Testis (tissue), 3 donors: ENCODE data around the gene MANSC1. TPM values are rescaled to one million over a fixed set of nuclear protein-coding genes. Genes with fewer than 3 reads are reported as not detected.
"Not testable (repeated sequence)": the region's sequence is repeated elsewhere in the genome, so short reads cannot be mapped to it uniquely, and the experiment has no call there.

Experiments
- DNase-seq: peaks from one replicate; pipeline ENCODE4 v3.0.0-alpha.2; 2019
- H3K27ac ChIP-seq, 2 donors: fragments of 200-600 bp; sonication (generic); one replicate each; pipeline ENCODE4 v1.5.1; 2019
- H3K27me3 ChIP-seq: fragments of 200-600 bp; sonication (generic); one replicate; pipeline ENCODE4 v1.5.1; 2019
- H3K36me3 ChIP-seq: fragments of 200-600 bp; sonication (generic); one replicate; pipeline ENCODE4 v1.5.1; 2017; ENCODE audit warnings: low read depth; ENCODE audit errors: missing control alignments
- H3K4me1 ChIP-seq: fragments of 200-600 bp; sonication (generic); one replicate; pipeline ENCODE4 v1.5.1; 2019
- H3K4me3 ChIP-seq, 2 donors: fragments of 200-600 bp; sonication (generic); one replicate each; pipeline ENCODE4 v1.5.1; 2017 to 2019
- H3K9me3 ChIP-seq: fragments of 200-600 bp; sonication (generic); one replicate; pipeline ENCODE4 v1.5.1; 2017
- CTCF ChIP-seq, 3 experiments: fragments of 450-650 bp in 2 of 3; fragments of 200-600 bp in 1 of 3; sonication (generic) in 1 of 3; IDR thresholded peaks; one replicate each; pipeline ENCODE4 v1.5.1; 2016 to 2019; ENCODE audit warnings: antibody characterized with exemption in 3 of 3, mild to moderate bottlenecking in 2 of 3, moderate library complexity in 1 of 3
- POLR2A ChIP-seq: fragments of 450-650 bp; IDR thresholded peaks from one replicate; pipeline ENCODE4 v1.6.1; 2017; ENCODE audit warnings: antibody characterized with exemption, mild to moderate bottlenecking, moderate library complexity
- WGBS, 2 donors: methylation state at CpG; one replicate each; pipeline ENCODE4 v1.1.5; 2018; 5-methylcytosine and 5-hydroxymethylcytosine counted together
- intact Hi-C: fragments of 100-400 bp; cut with DNase I; formaldehyde crosslinking; loops from one replicate; pipeline ENCODE4 v1.15.1; 2023; ENCODE audit warnings: low total_unique reads
- polyA plus RNA-seq: library from polyadenylated mRNA; stranded (reverse); fragments of 350-450 nt; fragmentation: Illumina TruSeq; extraction: RNeasy Lipid Tissue Mini Kit (QIAGEN cat#74804); gene quantifications from one replicate; pipeline ENCODE4 v1.2.3, GENCODE V29; 2014; ENCODE audit warnings: low read depth, low replicate concordance; ENCODE audit not compliant: insufficient read depth
- total RNA-seq, 2 donors: library from RNA; depleted of rRNA; stranded (reverse); fragments of >200 nt; gene quantifications; one replicate each; pipeline ENCODE4 v1.2.3, GENCODE V29; 2016

The MANSC1 gene
- total and polyA plus RNA-seq, 3 donors from 2014 or later, result 24.0 to 30.3 (median 24.7) TPM

DNA sequence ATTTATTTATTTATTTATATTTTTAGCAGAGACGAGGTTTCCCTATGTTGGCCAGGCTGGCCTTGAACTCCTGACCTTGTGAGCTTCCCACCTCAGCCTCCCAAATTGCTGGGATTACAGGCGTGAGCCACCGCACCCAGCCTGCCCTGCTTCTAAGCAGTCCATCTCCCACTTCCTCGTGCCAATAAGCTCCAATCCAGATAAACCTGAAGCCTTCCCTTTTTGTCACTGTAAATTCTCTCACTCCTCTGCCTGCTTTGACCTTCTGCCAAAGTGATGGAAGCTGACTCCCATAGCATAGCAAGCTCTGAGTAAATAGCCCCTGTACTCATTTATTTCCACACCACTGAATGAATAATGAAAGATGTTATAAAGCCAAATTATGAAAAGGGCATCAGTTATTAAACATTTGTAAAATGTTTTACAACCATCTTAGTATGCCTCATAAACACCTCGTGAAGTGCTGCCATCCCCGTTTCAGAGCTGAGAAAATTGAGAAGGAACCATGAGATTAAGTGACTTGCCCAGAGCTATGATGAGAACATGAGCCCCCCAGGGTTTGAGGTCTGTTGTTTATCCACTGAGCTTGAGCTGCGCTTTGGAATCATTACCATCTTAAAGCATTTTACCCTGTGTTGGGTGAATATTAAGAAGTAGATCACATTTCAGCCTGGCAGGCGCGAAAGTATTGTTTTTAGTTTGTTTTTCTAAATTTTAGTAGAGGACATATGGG, 30.4 kb downstream of the MANSC1 start:
- no peaks in the 10 kb centered on the region for H3K36me3 ChIP-seq
- WGBS, 2 donors, result 31 to 40% methylated on average over 9 of the region's 9 CpGs
- no peak for TF ChIP-seq POLR2A
- no peak for TF ChIP-seq CTCF (IDR thresholded peaks at IDR 0.05)
- H3K4me1 ChIP-seq, result peaks cover 7% of the 10 kb centered on the region
- H3K9me3 ChIP-seq, result no peaks in the 10 kb centered on the region
- H3K4me3 ChIP-seq, result no peak overlapping the region
- intact Hi-C loops, result loop anchor here (10.0 kb wide), 1 partner anchor 235 kb away; no protein-coding TSS in a partner anchor
- no peak for DNase-seq
- no peaks in the 10 kb centered on the region for H3K27me3 ChIP-seq
- H3K27ac ChIP-seq, result peak overlapping the region; percentile 63 to 71

DNA sequence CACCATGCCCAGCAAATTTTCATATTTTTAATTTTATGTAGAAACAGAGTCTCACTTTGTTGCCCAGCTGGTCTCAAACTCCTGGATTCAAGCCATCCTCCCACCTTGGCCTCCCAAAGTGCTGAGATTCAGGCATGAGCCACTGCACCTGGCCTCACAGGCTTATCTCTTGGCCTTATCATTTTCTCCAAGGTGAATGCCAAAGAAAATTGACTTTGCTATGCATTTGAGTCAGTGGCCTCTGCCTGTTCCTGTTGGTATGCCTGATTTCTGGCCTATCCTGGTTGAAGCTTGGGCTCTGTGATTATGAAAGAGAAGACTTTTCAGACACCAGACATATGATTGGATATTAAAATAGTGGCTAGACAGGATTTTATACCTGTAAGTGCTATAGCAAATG, 34.2 kb downstream of the MANSC1 start:
- Histone ChIP-seq H3K27me3 (no peaks in the 10 kb centered on the region), H3K9me3 (no peaks in the 10 kb centered on the region), H3K4me1 (peaks cover 7% of the 10 kb centered on the region), H3K36me3 (no peaks in the 10 kb centered on the region), H3K4me3 (no peak overlapping the region), H3K27ac (no peak overlapping the region)
- intact Hi-C loops, result no loop called here
- no peak for DNase-seq
- TF ChIP-seq POLR2A, result no peak
- no peak for TF ChIP-seq CTCF (IDR thresholded peaks at IDR 0.05)

DNA sequence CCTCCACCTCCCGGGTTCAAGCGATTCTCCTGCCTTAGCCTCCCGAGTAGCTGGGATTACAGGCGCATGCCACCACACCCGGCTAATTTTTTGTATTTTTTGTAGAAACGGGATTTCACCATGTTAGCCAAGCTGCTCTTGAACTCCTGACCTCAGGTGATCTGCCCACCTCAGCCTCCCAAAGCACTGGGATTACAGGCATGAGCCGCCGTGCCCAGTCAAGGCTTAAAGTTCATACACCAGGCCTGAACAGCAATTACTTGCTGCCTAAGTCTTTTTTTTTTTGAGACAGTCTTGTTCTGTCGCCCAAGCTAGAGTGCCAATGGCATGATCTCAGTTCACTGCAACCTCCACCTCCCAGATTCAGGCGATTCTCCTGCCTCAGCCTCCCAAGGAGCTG, 39.3 kb downstream of the MANSC1 start:
- WGBS, 2 donors, result 76 to 88% methylated on average over 10 of the region's 10 CpGs
- H3K36me3 ChIP-seq, DNase-seq, H3K4me1 ChIP-seq, intact Hi-C loops, H3K27me3 ChIP-seq, H3K27ac ChIP-seq, H3K9me3 ChIP-seq, H3K4me3 ChIP-seq: not testable (repeated sequence)

DNA sequence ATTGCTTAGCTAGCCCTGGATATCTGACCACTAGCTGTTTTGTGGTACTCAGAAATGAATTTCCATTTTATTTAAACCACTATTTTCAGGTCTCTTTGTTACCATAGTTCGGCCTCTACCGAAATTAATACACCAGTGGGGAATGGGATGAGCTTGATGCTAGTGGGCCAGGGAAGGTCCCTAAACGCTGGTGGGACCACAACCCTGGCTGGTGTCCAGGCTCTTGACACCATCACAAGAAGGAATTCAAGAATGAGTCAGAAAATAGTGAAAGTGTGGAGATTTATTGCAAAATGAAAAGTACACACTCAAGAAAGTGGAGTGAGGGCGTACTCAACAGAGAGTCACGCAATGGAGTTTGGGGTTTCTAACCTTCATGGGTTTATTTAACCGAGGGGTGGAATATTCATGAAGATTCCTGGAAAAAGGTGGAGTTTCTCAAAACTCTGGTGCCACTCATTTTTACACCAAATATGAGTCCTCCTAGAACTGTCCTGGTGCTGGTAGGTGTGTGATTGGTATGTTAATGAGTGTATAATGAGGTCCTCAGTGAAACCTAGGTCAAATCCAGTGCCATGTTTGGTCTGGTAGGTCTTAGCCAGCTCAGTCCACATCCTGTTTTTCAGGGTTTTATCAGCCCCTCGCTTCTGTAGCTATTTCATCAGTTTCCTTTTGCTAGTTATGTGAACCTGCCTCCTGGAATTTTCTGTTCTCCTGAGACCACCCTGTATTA, 44.3 kb downstream of the MANSC1 start:
- Histone ChIP-seq H3K27ac (no peak overlapping the region), H3K4me1 (no peaks in the 10 kb centered on the region), H3K27me3 (no peaks in the 10 kb centered on the region), H3K9me3 (no peaks in the 10 kb centered on the region), H3K36me3 (no peaks in the 10 kb centered on the region), H3K4me3 (no peak overlapping the region)
- TF ChIP-seq POLR2A (no peak), CTCF (IDR thresholded peaks at IDR 0.05) (no peak)
- 90 to 92% methylated on average over 7 of the region's 7 CpGs for WGBS, 2 donors
- intact Hi-C loops, result no loop called here
- DNase-seq, result no peak

GRCh38 chr12:12302976-12303375, 47.1 kb downstream of the MANSC1 start:
- no peak for DNase-seq
- Histone ChIP-seq H3K9me3 (no peaks in the 10 kb centered on the region), H3K4me3 (no peak overlapping the region), H3K27me3 (no peaks in the 10 kb centered on the region), H3K36me3 (no peaks in the 10 kb centered on the region), H3K27ac (no peak overlapping the region), H3K4me1 (no peaks in the 10 kb centered on the region)
- intact Hi-C loops, result no loop called here
- WGBS, 2 donors, result 90 to 95% methylated on average over 2 of the region's 2 CpGs
- no peak for TF ChIP-seq POLR2A
